ENCODE measurements around the gene RAB11FIP2.

- TF ChIP-seq POLR2A (IDR thresholded peaks at IDR 0.05) (no peak), EP300 (IDR thresholded peaks at IDR 0.05) (no peak), POLR2AphosphoS5 (IDR thresholded peaks at IDR 0.05) (no peak)
- TF ChIP-seq, protein P1, sequence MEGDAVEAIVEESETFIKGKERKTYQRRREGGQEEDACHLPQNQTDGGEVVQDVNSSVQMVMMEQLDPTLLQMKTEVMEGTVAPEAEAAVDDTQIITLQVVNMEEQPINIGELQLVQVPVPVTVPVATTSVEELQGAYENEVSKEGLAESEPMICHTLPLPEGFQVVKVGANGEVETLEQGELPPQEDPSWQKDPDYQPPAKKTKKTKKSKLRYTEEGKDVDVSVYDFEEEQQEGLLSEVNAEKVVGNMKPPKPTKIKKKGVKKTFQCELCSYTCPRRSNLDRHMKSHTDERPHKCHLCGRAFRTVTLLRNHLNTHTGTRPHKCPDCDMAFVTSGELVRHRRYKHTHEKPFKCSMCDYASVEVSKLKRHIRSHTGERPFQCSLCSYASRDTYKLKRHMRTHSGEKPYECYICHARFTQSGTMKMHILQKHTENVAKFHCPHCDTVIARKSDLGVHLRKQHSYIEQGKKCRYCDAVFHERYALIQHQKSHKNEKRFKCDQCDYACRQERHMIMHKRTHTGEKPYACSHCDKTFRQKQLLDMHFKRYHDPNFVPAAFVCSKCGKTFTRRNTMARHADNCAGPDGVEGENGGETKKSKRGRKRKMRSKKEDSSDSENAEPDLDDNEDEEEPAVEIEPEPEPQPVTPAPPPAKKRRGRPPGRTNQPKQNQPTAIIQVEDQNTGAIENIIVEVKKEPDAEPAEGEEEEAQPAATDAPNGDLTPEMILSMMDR (IDR thresholded peaks at IDR 0.05), result no peak
These were observed 5.4 kb downstream of the RAB11FIP2 start for GRCh38 chr10:118041316-118041715.

All from stomach (tissue), 4 donors.